GM18502 (cell line): ENCODE results near the gene CFDP1.

ENCODE experiments used
- ATAC-seq: cut with Tn5 transposase; IDR thresholded peaks from one replicate; pipeline ENCODE4 v1.9.1; 2021; ENCODE audit warnings: mild to moderate bottlenecking; ENCODE audit not compliant: unreplicated experiment, poor library complexity

CFDP1 gene

DNA sequence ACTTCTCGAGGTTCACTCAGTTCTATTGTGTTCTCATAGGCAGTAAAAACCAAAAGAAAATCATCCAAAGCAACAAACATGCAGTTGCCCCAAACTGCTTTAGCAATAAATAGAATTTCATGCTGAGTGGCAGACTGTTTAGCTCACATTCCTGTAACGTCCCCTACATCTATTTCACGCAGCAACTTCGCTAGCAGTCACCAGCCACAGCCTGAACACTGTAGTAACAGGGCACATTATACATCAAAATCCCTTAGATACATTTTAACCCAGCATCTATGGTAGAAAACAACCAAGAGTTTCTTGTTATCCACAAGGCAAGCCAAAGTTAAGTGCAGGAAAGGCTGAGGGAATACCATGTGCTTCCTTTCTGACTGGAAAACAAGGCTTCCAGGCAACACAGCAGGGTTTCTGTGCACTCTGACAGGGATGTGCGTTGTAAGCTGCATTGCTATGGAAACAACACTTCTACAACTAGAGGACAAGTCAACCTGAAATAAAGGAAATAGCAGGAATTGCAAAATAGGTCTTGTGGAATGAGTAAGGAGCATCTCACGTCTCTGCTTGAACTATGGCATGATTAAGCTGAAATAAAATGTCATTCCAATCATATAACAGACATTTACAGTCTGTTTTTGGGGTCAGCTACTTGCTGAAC, 55.4 kb downstream of the CFDP1 start:
- no peak for ATAC-seq

DNA sequence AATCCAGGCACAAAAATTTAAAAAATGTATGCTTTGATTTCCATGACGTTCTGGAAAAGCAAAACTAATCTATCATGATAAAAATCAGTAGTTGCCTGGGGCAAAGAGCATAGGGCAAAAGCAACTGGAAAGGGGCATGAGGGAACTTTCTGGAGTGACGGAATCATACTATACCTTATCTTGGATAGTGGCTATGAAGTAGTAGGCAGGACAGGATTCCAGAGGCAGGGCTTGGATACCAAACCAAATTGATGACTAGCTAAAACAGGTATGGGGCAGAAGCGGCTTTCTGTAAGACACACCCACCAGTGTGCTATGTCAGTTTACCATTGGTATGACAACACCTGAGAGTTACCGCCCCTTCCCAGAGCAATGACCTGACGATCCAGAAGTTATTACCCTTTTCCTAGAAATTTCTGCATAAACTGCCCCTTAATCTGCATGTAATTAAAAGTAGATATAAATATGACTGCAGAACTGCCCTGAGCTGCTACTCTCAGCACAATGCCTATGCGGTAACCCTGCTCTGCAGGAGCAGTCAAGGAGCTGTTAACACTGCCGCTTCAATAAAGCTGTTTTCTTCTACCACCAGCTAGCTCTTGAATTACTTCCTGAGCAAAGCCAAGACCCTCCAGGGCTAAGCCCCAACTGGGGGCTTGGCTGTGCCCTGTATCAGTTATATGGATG, 56.7 kb downstream of the CFDP1 start:
- no peak for ATAC-seq

DNA sequence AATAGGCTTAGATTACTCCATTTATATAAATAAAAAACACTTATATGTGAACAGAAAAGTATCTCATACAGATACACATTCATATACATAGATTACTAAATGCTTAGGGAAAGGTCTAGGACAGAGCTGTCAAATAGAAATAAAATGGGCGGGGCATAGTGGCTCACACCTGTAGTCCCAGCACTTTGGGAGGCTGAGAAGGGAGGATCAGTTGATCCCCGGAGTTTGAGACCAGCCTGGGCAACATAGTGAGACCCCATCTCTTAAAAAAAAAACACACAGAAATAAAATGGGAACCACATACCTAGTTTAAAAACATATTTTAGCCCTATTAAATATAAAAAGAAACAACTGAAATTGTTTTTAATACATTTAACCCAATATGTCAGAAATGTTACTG, 58.9 kb downstream of the CFDP1 start:
- no peak for ATAC-seq

DNA sequence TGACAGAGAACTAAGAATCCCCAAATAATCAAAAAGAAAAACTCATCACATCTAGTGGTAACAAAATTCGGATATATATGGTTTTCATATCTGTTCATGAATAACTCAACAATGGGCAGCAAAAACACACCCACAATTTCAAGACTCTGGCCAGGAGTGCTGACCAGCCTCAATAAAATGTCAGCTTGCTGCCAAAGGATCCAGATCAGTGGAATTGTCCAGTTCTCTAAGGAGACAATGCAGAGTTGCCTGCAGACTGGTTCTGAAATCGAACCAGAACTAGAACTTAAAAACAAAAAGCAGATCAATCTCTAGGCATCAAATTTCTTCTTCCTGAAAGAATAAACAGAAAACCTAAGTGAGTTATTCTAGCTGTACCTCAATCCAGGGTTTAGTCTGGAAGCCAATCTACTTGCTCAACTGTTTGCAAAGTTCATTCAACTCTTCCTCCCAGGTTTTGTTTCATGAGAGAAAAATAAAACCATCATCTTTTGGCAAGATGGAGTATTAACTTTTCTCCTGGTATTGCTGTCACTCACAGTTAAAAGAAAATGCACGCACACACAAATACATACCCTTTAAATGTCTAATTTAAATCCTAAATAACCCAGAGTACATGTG, 61.0 kb downstream of the CFDP1 start:
- ATAC-seq: no peak

DNA sequence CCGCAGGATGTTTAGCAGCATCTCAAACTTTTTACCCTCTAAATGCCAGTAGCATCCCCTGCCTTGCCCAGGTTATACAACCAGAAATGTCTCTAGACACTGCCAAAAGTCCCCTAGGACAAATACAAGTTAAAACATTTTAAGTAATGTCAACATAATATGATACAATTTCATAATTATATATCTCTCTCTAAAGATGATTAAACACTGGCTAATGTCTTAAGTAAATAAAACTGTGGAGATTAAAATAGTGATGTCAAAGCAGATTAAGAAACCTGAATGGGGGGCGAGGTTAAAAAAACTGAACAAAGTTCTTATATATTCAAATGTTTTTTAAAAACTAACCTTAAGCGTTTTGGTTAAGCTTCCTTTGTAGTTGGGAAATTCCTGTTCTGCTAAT, 62.1 kb downstream of the CFDP1 start:
- no peak for ATAC-seq

DNA sequence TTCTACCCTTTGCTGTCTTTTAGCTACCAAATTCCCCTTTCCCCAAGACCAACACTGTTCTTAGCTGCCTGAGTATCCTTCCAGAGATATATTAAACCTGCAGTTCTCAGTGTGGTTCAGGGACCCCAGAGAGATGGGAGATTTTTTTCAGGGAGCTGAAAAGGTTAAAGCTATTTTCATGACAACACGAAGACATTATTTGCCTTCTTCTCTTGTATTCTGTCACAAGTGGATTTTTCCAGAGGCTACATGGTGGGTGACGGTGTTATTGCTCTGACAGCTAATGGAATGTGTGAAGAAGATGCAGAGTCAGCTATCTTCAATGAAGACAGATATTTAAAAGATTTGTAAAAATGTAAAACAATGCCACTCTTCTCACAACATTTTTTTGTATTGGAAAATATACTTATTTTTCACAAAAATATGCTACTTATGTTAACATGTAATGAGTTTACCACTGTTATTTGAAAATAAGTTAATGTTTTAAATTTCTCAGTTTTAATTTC, 69.0 kb downstream of the CFDP1 start:
- no peak for ATAC-seq

DNA sequence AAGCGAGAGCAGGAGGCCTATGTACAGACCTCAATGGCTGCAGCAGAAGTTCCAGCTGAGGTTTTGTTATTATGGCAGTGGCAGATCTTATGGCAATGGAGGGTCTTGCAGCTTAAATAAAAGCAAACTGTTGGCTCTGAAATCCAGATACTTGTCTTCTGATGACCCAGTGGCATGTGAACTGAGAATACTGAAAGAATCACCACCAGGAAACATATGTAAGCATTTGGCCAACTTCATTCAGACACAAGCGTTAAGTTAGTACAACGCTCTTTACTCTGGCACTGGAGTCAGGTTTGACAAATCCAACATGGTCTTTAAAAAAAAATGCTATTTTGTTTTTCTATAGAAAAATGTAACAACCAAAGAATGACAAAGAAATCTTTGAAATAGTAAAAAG, 70.5 kb downstream of the CFDP1 start:
- no peak for ATAC-seq

DNA sequence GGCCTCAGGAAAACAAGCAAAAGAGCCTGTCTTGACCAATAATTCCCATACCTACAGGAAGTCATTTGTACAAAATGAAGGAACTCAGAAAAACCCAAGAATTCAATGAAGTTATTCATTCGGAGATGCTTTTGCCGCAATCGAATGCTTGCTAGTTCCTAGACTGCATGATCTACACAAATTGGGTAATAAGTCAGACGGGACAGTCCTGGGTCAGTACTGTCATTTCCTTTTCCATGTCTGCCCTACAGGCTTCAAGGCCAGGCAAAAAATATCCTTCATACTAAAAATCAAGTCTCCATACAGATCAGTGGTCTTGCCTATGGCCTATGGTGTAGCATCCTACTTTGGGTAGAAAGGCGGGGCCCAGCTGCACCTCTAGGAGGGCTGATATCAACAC, 71.4 kb downstream of the CFDP1 start:
- ATAC-seq: no peak

DNA sequence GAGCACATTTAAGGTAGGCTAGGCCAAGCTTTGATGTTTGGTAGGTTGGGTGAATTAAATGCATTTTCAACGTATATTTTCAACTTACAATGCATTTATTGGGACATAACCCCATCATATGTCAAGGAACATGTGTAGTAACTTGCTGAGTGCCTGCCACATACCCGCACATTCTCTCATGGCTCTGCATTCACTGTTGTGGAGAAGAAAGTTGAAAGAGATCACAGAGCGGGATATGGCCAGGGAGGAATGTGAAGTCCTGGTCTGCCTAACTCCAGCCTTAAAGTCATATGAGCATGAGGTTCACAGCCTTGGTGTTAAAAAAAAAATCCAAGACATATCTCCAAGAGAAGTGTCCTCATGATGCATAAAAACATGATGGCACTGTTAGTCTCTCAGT, 79.1 kb downstream of the CFDP1 start:
- ATAC-seq: no peak

DNA sequence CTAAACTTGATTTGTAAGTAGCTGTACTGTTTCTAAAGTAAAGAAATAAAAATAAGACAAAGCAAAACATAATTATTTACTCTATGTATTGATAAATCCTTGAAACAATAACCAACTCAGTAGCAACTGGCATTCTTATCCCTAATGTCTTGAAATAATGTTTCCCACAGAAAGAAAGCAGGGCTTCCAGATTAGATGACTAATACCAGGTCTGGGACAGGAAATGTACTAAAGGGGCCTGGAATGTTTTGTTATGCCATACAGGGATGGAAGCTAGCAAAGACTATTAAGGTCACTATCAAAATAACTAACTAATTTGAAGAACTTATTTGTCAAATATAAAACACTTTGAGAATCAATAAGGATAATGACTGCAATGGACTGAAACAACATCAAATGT, 82.1 kb downstream of the CFDP1 start:
- no peak for ATAC-seq

DNA sequence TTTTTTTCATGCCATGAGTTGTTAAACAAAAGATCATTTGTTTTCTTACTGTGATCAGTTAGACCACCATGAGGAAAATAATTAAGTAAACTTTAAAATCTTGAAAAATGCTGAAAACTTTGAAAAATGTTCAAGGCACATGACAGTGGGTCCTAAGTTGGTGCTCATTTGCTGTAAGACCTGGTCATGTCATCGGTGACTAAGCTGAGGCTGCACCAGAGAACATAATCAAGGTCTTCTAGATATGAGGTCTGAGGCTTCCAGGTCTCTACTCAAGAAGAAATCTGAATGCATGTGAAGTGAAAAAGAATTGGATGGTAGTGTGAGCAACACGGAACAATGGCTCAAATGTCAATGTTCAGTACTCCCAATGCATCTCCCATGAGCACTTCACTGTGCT, 87.6 kb downstream of the CFDP1 start:
- no peak for ATAC-seq

DNA sequence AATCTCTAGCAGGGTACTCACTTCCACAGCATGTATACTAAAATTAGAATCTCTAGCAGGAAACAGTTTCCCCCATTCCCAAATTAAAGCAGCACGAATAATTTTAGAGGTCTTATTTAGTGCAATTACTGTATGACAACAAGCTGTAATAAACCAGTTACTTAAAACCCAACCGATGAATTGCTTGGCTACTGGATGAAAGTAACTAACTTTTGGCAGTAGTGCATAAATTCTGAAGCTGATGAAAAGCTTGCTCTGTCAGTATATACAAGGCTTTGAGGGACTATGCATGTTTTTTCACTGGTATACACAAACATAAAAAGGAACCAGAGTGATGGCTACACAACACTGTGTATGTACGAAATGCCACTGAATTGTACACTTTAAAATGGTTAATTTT, 89.4 kb downstream of the CFDP1 start:
- ATAC-seq: no peak

DNA sequence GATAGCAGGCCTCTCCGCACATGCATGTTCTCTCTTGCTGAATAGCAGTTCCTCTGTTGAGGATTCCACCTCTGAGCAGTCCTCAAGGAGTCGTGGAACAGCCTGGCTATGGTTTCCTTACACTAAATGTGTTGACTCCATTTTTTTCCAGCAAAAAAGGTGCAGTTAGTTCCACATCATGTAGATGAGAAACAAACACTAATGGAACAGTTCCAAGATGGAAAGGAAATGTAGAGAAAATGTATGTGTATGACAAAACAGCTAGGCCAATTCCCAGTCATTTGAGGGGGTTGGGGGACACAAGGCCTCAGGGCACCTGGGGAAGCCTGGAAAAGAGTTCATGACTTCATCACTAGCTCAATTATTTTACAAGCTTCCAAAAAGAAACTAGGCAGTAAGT, 90.0 kb downstream of the CFDP1 start:
- ATAC-seq: no peak

DNA sequence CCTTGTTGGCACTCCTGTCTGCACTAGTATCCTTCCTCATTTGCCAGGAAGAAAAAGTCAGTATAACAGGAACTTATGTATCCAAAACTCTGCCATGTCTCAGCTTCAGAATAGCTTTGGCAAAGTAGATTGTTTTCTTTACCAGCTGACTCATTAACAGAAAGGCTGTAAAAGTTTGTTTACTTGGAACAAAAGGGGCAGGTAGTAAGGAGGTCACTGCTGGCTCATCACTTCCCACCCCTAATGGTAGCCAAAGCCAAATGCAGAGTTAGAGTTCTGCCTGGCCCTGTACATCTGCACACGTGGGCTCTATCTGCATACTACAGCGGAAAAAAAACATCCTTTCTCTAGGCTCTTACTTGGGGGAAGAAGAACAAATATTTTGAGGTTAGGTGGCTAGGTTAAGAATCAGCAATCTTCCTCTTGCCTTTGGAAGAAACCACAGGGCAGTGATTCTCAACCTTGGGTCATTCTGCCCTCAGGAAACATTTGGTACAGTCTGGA, 90.9 kb downstream of the CFDP1 start:
- no peak for ATAC-seq

DNA sequence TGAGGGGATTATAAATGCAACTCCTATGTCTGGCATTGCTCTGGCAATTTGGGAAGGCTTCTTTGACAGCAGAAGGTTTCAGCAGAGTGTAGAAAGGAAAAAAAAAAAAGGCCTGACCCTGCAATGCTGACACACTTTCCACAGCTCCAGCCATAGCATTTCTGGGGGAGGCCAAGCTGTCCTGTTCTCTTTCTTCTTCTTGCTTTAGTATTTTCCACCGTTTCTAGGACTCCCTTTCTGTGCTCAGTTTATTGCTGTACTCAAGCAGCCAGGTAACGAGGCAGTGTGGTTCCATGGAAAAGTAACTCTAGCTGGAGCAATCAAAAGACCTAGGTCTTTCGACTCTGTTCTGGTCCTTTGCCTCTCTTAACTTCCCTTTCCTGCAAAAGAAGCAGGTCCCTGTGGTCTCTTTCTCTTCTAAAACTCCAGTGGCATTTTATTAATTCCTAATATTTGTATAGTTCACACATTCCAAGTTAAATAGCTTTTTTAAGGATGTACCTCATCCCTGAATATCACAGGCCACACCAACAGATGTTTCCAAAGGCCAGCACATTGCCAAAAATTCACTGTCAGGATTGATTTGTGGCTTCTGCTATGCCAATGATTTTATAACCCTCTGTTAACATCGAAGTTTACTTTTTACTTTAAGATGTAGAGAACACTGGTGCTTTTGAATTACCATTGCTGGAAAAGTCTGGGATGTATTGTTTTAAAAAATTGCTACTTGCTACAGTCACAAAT, 91.6 kb downstream of the CFDP1 start:
- no peak for ATAC-seq

DNA sequence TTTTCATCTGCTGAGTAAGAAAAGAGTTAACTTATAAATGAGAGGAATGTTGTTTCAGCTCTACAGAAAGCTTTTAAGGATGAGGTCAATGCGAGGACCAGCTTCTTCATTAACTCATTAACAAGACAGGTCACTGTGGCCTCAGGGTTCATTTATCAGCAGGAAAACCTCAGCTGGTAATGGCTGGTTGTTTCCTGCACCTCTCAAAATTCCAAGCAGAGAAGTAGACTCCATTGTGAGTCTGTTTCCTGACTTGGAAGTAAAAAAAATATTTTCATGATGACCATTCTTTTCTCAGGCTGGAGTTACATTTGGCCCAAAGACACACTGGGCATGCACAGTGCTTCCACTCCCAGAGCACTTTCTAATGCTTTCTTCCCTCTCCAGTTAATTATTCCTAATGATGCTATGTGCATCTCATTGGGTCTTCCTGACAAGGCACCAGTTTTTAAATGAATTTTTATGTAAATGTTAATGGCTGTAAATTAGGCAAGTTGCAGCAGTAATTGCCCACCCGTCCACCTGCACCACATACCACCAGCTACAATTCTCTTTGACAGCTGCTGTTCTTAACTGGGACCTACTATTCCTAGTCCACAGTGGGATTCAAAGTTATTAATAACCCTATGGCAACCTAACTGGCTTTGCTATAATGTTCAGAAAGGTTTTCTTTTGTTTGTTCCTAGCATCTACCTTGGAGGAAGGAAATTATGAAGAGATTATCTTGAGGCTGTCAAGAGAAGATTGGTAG, 92.4 kb downstream of the CFDP1 start:
- no peak for ATAC-seq

DNA sequence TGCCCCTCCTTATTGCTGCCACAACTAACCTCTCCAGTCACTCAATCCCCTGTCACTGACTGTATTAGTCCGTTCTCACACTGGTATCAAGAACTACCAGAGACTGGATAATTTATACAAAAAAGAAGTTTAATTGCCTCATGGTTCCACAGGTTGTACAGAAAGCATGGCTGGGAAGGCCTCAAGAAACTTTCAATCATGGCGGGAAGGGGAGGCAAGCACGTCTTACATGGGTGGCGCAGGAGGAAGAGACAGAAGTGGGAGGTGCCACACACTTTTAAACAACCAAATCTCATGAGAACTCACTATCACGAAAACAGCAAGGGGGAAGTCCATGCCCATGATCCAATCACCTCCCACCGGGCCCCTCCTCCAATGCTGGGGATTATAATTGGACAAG, 95.9 kb downstream of the CFDP1 start:
- ATAC-seq: no peak

DNA sequence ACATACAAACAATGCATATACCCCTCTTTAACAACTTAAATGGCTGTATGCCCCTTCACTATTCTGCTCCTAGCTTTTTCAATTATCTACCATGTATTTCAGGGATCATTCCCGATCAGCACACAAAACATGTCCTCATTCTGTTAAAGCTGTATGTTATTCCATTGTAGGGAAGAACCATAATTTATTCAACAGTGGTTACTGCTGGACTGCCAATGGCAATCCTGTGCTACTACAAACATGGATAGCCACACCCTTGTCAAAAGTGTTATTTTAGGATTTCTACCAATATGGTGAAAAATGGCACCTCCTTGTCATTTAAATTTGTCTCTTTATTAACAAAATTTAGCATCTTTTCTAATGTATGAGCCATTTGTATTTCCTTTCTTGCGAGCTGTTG, 96.8 kb downstream of the CFDP1 start:
- ATAC-seq: no peak

DNA sequence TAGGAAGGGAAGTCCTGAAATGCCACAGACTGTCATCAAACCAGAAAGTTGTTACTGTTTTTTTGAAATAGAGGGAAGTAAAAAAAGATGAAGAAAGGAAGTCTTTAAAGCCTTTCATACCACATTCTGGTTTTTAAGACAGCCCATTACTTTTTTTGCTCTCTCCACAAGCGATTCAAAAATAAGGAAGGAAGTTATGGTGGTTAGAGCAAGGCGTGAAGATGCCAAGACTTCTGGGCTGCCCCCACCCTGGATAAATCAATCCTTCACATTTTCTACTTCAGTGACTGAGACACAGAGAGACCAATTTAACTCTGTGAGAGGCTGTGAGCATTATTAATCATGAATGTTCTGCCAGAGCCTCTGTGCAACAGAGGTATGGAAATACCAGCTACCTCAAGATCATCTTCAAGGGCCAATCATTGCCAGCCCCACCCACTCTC, 99.6 kb downstream of the CFDP1 start:
- no peak for ATAC-seq

DNA sequence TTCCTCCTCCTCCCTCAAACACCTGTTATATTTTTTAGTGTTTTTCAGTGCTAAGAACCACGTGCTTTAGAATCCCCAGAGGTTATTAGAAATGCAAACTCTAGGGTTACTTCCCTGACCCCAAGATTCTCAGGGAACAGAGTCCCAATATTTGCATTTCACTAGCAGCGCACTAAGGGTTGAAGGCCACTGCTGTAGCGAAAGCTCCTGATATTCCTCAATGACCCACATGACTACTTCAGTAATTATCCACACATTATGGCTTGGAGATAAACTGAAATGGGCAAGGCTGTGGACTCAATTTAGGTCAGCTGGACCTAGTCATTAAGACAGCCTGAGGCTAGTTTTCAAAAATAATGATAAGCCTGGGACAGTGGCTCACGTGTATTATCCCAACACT, 103.4 kb downstream of the CFDP1 start:
- ATAC-seq: no peak
